ENCODE results near the gene RASEF. TPM values are rescaled to one million over a fixed set of nuclear protein-coding genes. Genes with fewer than 3 reads are reported as not detected.

Gene RASEF
- total and polyA plus RNA-seq, 2 of the 4 experiments (the other 2 are of a cell fraction), result under 0.01 to 0.05 TPM

- no peaks in the 10 kb centered on the region for H4K20me1 ChIP-seq (ENCODE audit: insufficient read depth, low read length)
- CTCF ChIA-PET, result interaction anchor here (0.5 to 0.6 kb wide), 2 partner anchors 75 to 1867 kb away, joined by 3 read pairs; no protein-coding TSS in a partner anchor
- in situ Hi-C loops (cut with MboI; ENCODE audit: low sequenced_read_pairs) (no loop called here), dilution Hi-C loops (cut with HindIII; ENCODE audit: low sequenced_read_pairs, unreplicated experiment) (no loop called here), intact Hi-C loops (cut with micrococcal nuclease) (no loop called here)
- no peak overlapping the region for H3K9ac ChIP-seq (ENCODE audit: low read depth, low read length)
- H3K4ac ChIP-seq (ENCODE audit: low read depth, low read length), result no peak overlapping the region
- H2AK5ac ChIP-seq (ENCODE audit: low read depth, low read length), result no peak overlapping the region
- H4K91ac ChIP-seq (ENCODE audit: insufficient read depth, low read depth, low read length), result no peak overlapping the region
- no peak overlapping the region for H3K4me3 ChIP-seq (ENCODE audit: insufficient read depth, low read depth, low read length)
- no peak overlapping the region for H2AFZ ChIP-seq (replicated peaks; ENCODE audit: low read length, poor library complexity)
- no peak overlapping the region for H3K14ac ChIP-seq (replicated peaks; ENCODE audit: low read depth, low read length)
- H3K56ac ChIP-seq (ENCODE audit: extremely low read depth, insufficient read depth, low read length), result no peak overlapping the region
- WGBS, 2 experiments (ENCODE audit: extremely low coverage in 2 of 2, insufficient read length in 1 of 2), result 80% methylated on average over 1 of the region's 2 CpGs; no CpG with 5 or more reads in 1 of the 2 experiments
- H3K23ac ChIP-seq (ENCODE audit: low read depth, low read length), result no peak overlapping the region
- no peaks in the 10 kb centered on the region for H3K4me1 ChIP-seq (ENCODE audit: control insufficient read depth, insufficient read depth, low read length)
- H3K18ac ChIP-seq (ENCODE audit: low read depth, low read length), result no peak overlapping the region
- ATAC-seq (ENCODE audit: low read depth) (no peak), DNase-seq (no peak)
- H2BK120ac ChIP-seq (ENCODE audit: low read depth, low read length), result no peak overlapping the region
- POLR2A ChIA-PET (ENCODE audit: unreplicated experiment), result no interaction called here
- no peaks in the 10 kb centered on the region for H3K9me1 ChIP-seq (ENCODE audit: insufficient read depth, low read length)
- no peak overlapping the region for H2BK5ac ChIP-seq (ENCODE audit: low read depth, low read length, poor library complexity, severe bottlenecking)
- H3K4me2 ChIP-seq (ENCODE audit: low read depth, low read length), result no peak overlapping the region
- H3K9me3 ChIP-seq (ENCODE audit: control insufficient read depth, insufficient read depth, low read length), result no peaks in the 10 kb centered on the region
- H2BK20ac ChIP-seq (ENCODE audit: low read depth, low read length), result no peak overlapping the region
- no peak overlapping the region for H4K5ac ChIP-seq (ENCODE audit: low read depth, low read length)
- no peak overlapping the region for H2AK9ac ChIP-seq (replicated peaks; ENCODE audit: low read depth, low read length, poor library complexity)
- peaks cover 5% of the 10 kb centered on the region; the same call in 1 of the 2 replicates for H3K27me3 ChIP-seq (ENCODE audit: control insufficient read depth, insufficient read depth, low read length)
- H3K79me1 ChIP-seq (ENCODE audit: low read depth in 1 of 2, low read length in 2 of 2), result no peaks in the 10 kb centered on the region
- no peak for TF ChIP-seq USF2 (IDR thresholded peaks at IDR 0.05; ENCODE audit: low read depth, low read length)
- TF ChIP-seq CTCF (conservative IDR thresholded peaks at IDR 0.05; ENCODE audit: low read depth, low read length), result no peak
- TF ChIP-seq RCOR1 (IDR thresholded peaks at IDR 0.05; ENCODE audit: insufficient replicate concordance, low read length), result no peak
- TF ChIP-seq FOS (IDR thresholded peaks at IDR 0.05; ENCODE audit: low read depth, low read length), result no peak
- TF ChIP-seq NFE2L2 (IDR thresholded peaks at IDR 0.05; ENCODE audit: low read depth, low read length), result no peak
- no peak for TF ChIP-seq MAFK (IDR thresholded peaks at IDR 0.05; ENCODE audit: low read depth, low read length)
- no peak for TF ChIP-seq CHD1 (IDR thresholded peaks at IDR 0.05; ENCODE audit: low read depth, low read length)
- TF ChIP-seq BHLHE40 (IDR thresholded peaks at IDR 0.05; ENCODE audit: low read depth, low read length), result no peak
- TF ChIP-seq RAD21 (IDR thresholded peaks at IDR 0.05; ENCODE audit: low read length), result no peak
- no peak for TF ChIP-seq RFX5 (IDR thresholded peaks at IDR 0.05; ENCODE audit: low read depth, low read length)
- no peak for TF ChIP-seq POLR2A (IDR thresholded peaks at IDR 0.05; ENCODE audit: low read depth, low read length)
- no peak for TF ChIP-seq ELK1 (IDR thresholded peaks at IDR 0.05; ENCODE audit: borderline replicate concordance, low read depth, low read length)
- no peak for TF ChIP-seq MAZ (IDR thresholded peaks at IDR 0.05; ENCODE audit: borderline replicate concordance, low read depth, low read length)
- TF ChIP-seq MXI1 (IDR thresholded peaks at IDR 0.05; ENCODE audit: borderline replicate concordance, low read depth, low read length), result no peak
- TF ChIP-seq CEBPB (IDR thresholded peaks at IDR 0.05; ENCODE audit: low read depth, low read length), result no peak
- no peak for TF ChIP-seq SMC3 (IDR thresholded peaks at IDR 0.05; ENCODE audit: low read depth, low read length)
- H3K36me3 ChIP-seq (ENCODE audit: control insufficient read depth, insufficient read depth, low read length), result no peaks in the 10 kb centered on the region
- H2BK15ac ChIP-seq (ENCODE audit: low read depth, low read length), result no peak overlapping the region
- no peak overlapping the region for H4K8ac ChIP-seq (ENCODE audit: low read depth in 2 of 2, low read length in 2 of 2)
- no peak overlapping the region for H3K27ac ChIP-seq (ENCODE audit: insufficient read depth, low read length)
- no TSS peak for BruUV-seq (replicated peaks)
These were observed 26.9 kb downstream of the RASEF start for GRCh38 chr9:83036043-83036442.
